GM18526 (cell line): Measurements from ENCODE around the gene SPSB1.

Source experiments
- POLR2A ChIP-seq: IDR thresholded peaks from 3 replicates; pipeline ENCODE4 v1.6.1; 2011; ENCODE audit not compliant: insufficient read length; ENCODE audit errors: extremely low read depth

Gene SPSB1

DNA sequence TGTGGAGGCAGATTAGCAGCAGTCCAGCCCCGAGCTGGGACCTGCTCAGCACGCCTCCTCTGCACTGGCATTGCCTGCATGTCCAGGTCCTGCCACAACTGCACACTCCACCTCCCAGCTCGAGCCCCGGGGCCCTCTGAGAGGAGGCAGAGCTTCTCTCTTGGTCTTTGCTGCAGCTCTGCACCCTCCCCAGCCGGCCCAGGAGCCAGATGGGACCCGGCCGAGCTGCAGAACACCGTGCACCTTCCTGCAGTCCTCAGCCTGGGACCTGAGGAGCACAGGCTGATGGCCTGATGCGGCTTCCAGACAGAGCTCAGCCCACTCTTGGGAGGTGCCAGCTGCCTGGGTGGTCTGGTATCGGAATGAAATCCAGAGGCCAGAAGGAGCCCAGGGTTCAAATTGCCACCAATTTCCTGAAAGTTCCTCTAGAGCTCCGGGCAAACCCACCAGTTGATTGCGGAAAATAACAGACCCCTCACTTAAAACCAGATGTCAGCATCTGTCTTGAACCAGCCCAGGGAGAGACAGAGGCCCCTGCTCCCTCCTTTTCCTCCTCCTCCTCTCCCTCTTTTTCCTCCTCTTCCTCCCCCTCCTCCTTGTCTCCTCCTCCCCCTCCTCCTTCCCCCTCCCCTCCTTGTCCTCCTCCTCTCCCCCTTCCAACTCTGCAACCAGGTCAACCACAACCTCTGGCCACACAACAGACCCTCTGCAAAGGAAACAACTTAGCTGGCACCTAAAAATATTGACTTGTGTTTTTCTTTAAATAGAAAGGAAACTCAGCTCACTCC is 10.6 kb upstream of the SPSB1 start:
- TF ChIP-seq POLR2A, result no peak

DNA sequence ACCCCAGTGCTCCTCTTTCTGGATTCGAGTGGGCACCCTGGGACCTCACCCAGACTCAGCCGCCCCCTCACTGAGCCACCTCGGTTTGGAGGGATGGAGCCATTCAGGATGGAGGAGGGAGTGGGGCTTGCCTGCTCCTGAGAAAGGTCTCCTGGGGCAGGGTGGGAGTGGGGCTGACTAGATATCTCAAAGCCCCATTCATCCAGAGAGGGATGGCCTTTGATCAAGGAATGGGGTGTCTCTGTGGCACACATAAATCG is 10.1 kb upstream of the SPSB1 start:
- no peak for TF ChIP-seq POLR2A

DNA sequence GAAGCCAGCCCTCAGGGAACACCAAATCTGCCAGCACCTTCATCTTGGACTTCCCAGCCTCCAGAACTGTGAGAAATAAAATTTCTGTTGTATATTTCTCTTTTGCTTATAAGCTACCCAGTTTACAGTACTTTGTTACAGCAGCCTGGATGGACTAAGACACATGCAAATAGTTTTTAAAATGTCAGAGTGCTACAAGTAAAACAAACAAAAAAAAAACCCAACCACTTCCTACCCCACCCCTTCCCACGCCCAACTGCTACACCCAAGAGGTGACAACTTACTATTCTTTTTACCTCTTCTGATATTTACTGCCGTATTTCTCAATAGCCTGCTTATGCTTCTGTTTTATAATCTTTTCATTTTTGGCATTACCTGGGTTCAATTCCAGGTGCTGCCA is 8.6 kb upstream of the SPSB1 start:
- TF ChIP-seq POLR2A, result no peak

DNA sequence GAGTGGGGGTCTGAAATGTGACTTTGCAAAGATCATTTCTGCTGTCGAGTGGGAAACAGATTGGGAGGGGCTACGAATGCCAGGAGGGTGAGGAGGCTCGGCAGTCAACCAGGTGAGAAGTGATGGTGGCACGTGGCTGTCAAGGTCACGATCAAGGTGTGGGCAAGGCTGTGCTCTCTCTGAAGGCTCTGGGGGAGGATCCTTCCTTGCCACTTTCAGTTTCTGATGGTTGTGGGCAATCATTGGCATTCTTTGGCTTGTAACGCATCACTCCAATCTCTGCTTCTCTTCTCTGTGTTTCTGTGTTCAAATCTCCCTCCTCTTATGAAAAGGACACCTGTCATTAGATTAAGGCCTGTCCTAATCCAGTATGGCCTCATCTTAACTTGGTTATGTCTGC is 6.1 kb upstream of the SPSB1 start:
- no peak for TF ChIP-seq POLR2A

DNA sequence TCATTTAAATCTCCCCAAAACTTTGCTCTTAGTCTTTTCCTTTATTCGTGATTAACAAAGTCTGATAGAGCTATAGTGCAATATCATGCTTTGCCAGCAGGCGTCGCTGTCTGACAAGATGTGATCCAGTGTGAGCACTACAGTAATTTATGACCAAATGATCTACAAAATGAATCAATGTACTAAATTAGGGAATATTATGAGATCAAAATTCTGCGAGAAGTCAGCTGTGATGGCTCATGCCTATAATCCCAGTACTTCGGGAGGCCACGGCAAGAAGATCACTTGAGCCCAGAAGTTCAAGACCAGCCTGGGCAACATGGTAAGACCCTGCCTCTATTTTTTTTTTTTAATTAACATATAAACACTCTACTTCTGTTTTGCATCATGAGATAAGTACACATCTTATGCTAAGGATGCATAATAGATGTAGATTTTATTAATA is 3.6 kb upstream of the SPSB1 start:
- no peak for TF ChIP-seq POLR2A

DNA sequence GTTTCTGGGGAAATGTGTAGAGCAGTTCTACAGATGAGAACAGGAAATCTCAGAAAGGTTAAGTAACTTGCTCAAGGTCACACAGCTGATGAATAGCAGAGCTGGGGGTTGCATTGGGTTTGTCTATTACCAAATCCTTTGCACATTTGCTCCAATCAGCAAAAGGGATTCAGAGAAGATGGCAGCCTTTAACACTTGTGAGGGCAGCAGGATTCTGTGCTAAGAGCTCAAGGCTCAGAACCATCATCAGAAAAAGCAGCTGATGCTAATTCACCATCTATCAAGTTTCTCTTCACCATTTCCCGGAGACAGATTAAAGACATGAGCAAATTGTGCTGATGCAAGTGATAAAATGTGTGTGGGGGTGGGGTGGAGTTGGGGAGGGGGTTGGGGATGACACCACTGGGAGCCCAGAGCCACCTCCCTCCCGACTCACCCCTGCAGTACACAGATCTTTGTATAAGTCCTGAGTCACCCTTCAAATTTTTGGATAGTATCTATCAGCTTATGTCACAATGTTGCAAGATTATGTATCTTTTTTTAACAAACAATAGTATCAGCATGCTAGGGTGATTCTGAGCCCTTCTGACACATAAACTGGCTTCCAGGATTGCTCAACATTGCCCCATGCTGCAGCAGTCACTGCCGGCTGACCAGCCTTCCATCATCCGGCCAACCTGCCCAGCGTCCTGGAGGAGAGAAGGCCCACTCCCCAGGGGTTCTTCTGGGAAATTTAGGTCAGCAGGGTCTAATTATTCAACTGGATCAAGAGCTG is 2.8 kb upstream of the SPSB1 start:
- no peak for TF ChIP-seq POLR2A

DNA sequence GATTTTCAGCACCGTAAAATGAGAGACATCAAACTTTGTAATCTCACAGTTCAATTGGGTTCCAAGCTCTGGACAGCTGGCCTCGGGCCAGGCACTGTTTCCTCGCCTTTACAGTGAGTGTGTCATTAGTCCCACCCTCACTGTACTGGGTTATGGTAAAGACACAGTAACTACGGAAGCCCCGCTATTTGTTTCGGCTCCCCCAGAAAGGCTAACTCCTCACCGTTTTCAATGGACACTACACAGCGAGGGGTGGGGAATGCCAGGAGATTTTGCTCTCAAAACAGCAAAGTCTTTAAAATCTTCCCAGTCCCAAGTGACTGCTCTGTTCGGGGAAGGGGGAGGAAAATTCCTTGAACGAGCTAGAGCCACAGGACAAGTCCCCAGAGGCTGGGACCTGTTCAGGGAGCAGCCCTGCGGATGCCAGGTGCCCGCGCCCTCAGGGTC is 757 bp upstream of the SPSB1 start:
- TF ChIP-seq POLR2A, result no peak

DNA sequence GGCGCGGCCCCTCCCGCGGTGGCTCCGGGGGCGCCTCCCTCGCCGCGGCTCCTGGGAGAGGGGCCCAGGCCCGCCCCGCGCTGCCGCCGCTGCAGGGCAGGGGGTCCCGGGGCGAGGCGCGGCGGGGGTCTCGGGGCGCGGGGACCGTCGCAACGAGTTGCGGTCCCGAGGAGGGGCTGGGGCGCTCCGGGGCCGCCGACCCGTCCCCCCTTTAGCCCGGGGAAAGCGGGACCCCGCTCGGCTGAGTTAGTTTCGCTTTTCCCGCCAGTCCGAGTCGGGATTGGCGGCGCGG is 493 bp downstream of the SPSB1 start:
- TF ChIP-seq POLR2A, result no peak

DNA sequence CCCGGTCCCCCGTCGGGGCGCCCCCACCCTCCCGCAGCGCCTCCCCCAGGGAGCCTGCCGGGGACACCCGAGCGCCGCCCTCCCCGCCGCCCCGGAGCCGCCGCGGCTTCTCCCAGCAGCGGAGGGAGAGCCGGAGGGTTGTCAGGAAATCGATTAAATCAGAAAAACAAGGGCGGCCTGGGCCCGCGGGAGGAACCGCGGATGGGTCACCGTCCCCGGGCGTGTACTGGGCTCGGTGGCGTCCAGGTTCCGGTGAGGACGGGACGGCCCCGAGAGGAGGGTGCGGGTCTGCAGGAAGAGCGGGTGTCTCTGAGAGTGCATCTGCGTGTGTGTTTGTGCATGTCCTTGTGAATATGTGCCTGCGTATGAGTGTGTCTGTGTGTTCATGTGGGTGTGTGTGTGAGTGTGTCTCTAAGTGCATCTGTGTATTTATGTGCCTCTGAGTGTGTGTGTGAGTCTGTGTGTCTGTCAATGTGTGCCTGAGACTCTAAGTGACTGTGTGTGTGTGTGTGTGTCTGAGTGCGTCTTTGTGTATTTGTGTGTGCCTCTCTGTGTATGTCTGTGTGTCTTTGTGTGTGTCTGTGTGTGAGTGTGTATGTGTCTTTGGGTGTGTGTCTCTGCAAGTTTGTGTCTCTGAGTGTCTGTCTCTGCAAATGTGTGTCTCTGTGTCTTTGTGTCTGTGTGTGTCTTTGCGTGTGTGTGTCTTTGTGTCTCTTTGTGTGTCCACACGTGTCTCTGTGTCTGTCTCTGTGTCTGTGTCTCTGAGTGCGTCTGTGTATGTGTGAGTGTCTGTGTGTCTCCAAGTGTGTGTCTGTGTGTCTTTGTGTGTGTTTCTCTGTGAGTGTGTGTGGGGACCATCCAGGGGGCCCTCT is 1.1 kb downstream of the SPSB1 start:
- no peak for TF ChIP-seq POLR2A

DNA sequence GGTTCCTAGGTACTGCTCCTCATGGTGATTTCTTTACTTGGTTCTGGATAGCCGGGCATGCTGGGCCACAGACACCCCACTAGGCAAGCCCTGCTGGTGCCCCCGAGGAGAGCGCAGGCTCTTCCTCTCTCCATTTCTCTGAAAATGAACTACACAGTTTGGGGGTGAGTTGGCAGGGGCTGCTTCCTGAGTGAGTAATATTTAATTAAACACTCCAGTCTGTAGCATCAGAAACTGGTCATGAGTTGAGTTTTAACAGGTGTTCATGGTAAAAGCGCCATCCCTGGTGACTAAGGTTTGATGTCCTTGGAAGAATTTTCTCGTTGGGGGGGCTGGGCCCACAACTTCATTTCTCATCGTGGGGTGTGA is 1.7 kb downstream of the SPSB1 start:
- no peak for TF ChIP-seq POLR2A

DNA sequence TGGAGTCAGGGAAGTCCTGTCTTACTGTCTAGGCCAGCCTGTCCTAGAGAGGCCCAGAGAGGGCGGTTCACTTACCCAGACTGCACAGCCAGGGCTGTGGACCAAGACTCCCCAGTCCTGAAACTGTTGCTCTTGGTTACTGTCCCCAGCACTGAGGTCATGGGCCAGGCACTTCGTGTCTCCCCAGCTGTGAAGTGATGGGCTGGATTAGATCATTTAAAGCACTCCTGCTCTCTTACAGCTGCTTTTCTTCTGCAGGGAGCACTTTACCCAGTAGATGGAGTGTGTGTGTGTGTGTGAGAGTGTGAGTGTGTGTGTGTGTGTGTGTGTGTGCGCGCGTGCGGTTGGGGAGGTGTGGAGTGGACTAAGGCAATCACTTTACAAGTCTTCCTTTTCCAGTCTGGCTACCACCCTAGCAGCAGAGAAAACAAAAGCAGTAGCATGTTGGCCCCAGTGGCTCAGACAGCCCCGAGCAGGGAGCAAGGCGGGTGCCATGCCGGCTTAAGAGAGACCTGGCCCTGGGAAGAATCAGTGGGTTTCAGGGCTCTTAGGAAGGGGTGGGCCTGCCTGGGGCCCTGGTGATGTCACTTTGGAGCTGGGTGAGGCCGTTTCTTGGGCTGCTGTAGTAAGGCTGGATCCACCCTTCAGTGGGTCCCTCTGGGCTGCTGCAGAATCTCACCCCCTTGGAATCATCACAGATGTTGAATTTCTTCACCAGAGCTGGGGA is 2.4 kb downstream of the SPSB1 start:
- no peak for TF ChIP-seq POLR2A

DNA sequence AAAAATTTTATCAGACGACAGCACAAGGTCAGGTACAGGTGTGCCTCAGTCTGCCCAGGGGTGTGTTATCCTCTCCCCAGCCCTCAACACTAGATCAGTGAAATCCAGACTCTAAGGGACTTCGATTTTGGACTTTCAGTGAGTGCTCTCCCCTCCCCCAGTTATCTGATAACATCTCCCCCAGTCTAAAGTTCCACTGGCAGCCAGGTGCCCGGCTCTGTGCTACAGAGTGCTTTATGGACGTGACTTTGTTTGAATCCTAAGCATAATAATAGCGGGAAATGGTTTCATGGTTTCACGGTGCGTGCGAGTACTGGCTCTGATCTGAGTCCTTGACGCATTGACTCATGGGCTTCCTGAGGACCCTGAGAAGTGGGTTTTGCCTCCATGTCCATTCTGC is 3.2 kb downstream of the SPSB1 start:
- TF ChIP-seq POLR2A, result no peak

DNA sequence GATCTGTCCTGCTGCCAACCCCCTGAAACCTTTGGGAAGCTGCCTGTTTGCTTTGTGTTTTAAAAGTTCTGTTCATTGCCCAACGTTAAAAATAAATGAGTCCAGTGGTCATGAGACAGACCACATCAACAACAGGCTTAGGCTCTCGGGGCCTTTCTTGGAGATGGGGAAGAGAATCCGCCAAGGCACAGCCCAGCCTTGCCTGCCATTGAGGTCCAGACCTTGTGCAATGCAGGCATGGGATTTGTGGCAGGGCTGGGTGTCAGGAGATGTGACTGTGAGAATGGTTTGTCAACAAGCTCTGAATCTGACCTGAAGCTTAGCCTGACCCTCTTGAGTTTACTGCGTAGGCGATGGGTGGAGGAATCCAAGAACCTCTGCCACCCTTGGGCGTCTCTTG is 4.2 kb downstream of the SPSB1 start:
- TF ChIP-seq POLR2A, result no peak

DNA sequence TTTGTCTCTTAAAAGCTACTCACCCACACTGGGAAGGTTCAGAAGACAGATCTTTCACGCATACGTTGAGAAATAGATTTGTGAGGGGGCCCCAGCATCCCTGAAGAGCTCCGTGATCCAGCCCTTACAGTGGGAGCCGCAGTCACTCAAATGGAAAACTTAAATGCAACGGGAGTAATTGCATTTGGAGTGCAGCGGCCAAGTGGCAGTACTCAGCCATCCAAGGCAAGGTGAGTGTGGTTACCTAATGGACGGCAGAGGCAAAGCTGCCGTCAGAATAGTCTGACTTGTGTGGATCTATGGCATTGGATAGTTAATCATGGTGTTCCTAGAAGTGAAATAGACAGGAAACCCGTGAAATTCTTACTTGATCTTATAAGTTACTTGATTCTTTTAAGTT is 5.1 kb downstream of the SPSB1 start:
- TF ChIP-seq POLR2A, result no peak

DNA sequence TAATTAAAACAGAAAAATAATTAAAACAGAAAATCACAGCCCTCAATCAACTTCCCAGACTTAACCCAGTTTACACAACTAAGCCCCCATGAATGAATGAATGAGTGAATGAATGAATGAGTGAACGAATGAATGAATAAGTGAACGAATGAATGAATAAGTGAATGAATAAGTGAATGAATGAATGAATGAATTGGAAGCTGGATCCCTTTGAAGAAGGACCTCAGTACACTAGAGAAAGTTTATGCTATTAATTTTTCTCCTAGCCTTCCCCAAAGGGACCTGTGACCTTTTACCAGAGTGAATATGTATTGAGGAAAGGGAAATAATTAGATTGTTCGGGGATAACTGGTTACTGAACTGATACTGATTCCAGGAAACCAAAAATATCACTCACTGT is 5.6 kb downstream of the SPSB1 start:
- no peak for TF ChIP-seq POLR2A
